NCI-H2107 (cell line): Measurements from ENCODE around the gene SORT1.
"Not testable (repeated sequence)": the region's sequence is repeated elsewhere in the genome, so short reads cannot be mapped to it uniquely, and the experiment has no call there.

Experiments
- DNase-seq: peaks from one replicate; lab custom pipeline; 2025; lab: John Stamatoyannopoulos, UW

Gene SORT1

DNA sequence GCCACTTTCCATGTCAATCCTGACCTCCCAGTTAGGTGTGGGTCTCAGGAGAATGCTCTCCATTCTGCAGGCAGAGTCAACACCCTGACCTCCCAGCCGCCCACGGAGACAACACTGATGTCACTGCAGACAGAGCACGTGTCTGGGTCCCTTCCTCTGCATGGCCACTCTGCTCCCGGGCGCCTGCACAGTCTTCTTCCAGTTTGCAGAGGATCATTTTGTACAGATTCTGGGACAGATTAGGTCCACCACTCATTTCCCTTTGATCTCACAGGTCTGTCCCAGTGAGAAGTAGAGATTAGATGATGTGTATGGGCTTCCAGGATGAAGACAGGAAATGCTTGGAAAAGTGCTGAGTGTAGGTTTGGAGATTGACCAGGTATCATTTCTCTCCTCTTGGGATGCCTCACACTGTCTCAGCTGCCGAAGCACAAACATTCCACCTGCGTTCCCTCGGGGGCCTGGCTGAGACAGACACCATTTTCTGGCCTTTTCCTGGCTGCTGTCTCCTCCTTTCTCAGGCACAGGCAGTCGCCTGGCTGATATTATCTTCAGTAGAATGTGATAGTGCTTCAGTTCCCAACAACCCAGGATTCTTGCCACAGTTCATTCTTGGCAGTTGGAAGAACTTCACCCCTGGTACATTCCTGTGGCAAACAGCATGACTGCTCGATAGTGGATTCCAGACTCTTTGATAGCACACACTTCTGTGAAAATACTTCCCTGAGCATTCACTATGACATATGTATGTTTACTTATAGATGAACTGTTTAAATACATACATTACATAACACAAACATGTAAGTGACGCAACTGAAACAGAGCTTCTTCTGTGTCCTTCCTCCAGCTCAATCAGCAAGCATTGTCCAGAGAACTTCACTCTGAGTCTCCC lies 98.8 kb downstream of the SORT1 start:
- no peak for DNase-seq

DNA sequence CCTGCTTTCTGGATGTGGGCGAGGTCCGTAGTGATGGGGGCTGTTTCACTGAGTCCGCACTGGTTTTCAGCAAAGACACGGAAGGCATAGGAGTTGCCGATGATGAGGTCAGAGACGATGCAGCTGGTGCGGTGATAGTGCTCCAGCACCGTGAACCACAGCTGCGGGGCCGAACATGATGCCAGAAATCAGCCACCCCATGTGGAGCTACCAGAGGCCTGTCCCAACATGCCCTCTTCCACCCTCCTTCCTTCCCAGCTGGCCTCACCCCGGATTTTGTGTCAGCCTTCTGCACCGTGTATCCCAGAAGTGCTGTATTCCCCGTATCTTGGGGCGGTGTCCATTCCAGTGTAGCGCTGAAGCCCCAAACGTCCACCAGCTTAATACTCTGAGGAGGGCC lies 100.9 kb downstream of the SORT1 start:
- DNase-seq = peak; percentile 25

DNA sequence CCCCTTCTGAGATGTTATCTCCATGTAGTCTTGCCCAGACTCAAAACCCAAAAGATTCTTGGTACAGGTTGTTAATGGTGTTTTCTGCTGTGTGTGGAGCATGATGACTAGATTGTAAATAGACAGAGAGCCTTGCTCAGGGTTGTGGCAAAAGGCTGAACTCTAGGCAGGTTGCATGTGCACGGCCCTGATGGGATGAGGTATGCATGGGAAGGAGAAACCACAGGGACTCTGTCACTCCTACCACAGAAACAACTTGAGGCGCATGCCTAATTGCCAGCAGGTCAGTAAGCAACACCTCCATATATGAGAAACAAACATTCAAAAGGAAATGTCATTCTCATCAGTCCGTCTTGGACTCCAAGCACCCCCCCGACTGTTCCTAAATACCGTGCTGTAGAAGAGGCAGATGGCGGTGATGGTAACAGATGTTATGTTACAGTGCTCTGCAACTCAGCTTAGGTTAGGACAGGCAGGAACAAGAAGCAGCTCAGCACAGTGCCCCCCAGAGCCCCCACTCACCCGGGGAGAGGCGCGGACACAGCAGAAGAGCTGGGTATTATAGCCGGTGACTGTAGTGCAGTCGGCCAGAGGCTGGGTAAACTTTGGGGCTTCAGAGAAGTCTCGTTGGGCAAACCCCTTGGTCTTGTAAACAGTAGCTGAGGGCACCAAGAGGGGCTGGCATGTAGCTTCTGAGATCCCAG lies 101.9 kb downstream of the SORT1 start:
- DNase-seq = no peak

DNA sequence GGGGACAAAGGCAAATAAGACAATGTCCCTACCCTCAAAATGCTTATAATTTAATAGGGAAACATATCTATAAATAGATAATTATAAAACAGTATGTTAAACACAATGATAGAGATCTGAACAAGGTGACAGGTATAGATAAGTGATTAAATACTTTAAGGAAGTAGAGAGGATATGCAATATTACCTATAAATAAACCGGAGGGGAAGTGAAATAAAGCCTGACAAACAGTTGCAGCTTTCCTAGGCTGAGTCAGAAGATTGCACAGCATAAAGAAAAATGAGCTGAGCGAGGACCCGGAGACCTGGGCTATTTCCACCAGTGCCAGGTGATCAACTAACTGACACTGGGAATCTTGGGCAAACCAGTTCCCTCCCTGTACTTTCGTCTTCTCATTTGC lies 103.2 kb downstream of the SORT1 start:
- DNase-seq = no peak

DNA sequence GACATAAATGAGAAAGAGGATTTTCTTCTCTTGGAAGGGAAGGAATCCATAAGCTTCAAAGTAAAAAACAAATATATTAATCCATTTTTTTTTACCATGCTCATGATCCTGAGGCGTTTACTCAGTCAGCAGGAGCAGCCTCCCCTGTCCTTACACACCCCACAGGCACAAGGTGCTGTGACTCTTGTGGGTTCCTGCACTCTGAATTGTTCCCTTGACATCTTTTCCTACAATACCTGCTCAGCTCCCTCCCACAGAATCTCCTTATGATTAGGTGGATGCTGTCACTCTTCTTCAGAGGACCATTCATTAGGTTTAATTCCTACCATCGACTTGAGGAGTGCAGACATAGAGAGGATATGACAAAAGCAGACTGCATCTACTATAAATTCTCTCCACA lies 104.7 kb downstream of the SORT1 start:
- DNase-seq = no peak

DNA sequence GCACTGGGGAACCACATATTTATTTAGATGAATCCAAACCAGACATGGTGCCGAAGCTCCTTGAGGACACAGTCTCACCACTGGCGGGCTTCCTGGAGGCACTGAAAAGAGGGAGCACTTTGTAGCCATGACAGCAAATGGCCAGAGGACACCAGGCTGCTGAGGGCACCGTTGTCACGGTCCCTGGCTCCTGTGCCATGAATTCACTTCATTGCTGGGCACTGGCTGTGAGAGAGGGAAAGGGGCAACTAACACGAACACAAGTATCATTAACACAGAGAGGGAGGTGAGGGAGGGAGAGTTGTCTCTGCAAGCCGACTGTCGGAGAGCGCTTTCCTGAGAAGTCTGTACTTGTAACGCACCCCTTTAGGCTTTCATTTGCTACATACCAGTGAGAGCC lies 105.4 kb downstream of the SORT1 start:
- DNase-seq = no peak

DNA sequence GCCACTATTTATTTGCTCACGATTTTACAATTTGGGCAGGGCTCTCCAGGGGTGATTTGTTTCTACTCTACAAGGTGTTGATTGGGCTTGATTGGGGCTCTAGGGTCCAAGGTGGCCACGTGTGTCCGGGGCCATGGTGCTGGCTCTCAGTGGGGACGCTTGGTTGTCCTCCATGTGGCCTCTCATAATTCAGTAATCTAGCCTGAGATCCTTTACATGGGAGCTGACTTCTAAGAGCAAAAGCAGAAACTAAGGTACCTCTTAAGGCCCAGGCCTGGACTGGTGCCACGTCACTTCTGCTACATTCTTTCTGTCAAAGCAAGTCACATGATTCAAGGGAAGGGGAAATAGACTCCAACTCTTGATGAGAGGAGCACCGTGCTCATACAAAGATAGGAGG lies 106.7 kb downstream of the SORT1 start:
- no peak for DNase-seq

DNA sequence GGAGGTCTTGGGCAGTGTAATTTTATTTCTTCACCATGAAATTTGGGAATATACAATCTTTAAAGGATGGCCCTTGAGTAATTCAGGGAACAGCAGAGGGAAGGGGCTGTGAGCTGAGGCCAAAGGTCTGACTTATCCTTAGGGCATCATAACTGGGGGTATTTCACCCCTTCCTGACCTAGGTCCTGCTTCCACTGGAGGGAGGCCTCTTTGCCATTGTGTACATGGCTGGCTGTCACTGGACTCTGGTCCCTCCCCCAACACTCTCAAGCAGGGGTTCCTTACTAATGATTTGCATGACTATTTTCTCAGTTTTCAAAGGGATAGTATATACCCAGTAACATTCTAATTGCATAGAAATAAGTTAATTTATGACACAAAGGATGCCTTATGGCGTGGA lies 107.6 kb downstream of the SORT1 start:
- DNase-seq = no peak

DNA sequence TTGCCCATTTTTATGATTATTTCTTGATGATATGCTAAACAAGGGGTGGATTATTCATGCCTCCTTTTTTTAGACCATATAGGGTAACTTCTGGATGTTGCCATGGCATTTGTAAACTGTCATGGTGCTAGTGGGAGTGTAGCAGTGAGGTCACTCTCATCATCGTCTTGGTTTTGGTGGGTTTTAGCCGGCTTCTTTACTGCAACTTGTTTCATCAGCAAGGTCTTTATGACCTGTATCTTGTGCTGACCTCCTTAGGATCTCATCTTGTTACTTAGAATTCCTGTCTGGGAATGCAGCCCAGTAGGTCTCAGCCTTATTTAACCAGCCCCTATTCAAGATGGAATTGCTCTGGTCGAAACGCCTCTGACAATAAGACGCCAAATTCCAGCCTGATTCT lies 111.0 kb downstream of the SORT1 start:
- DNase-seq = not testable (repeated sequence)

DNA sequence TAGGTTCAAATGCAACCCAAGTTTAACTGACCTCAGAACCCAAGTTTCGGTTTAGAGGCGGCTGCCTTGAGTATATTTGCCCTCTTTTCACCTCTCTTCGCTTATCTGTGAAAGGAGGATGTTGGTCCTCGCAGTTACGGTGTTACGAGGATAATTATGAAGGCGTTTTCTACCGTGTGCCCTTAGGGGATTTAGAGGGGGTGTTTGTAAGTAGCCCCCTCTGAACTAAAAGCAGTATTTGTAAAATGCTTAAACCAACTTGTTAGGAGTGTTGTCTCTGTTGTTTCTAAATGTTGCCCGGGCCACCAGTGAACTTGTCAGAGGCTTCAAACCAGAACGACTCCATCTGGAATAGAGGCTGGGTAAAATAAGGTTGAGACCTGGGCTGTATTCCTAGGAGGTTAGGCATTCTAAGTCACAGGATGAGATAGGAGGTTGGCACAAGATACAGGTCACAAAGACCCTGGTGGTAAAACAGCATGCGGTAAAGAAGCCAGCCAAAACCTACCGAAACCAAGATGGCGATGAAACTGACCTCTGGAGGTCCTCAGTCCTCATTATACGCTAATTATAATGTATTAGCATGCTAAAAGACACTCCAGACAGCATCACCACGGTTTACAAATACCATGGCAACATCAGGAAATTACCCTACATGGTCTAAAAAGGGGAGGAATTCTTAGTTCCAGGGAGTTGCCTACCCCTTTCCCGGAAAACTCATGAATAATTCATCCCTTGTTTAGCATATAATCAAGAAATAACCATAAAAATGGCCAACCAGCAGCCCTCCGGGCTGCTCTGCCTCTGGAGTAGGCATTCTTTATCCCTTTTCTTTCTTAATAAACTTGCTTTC lies 113.7 kb downstream of the SORT1 start:
- DNase-seq = no peak

DNA sequence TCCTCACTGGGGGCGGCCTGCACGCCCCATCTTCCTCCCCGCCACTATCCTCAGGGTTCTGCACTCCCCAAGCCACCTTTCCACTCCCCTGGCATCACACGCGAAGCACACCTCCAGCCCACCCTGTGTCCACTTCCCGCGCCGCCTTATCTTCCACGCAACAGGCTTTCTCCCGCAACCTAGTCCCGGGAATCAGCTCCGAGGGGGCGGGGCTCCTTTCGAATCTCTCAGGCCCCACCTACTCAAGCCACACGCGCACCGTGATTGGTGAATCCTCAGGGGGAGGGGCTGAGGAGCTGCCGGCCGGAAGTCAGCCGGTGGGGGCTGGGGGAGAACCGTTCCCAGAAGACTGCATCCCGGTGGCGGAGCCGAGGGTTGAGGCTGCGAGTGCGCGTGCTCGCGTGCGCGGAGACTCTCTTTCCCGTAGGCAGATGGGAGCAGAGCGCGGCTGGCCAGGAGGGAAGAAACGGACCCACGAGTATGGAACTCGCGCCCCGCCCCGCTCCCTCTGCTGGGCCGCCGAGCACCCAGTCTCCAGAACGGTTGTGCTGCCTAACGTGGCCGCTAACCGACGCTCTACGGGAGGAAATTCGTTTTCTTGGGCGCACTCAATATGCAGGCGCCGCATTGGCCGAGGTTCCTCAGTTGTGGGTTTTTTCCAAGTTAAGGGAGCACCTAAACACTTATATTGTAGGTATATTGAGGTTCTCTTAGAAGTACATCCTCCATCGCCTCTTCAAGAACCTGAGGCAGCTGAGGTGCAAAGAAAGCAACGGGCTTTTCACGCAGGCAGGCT lies 114.6 kb downstream of the SORT1 start, which contains the start of gene PSRC1:
TSS of gene PSRC1 (minus strand) at position 194 of the 796 bp plus-strand sequence.
- DNase-seq = peak; percentile 98

DNA sequence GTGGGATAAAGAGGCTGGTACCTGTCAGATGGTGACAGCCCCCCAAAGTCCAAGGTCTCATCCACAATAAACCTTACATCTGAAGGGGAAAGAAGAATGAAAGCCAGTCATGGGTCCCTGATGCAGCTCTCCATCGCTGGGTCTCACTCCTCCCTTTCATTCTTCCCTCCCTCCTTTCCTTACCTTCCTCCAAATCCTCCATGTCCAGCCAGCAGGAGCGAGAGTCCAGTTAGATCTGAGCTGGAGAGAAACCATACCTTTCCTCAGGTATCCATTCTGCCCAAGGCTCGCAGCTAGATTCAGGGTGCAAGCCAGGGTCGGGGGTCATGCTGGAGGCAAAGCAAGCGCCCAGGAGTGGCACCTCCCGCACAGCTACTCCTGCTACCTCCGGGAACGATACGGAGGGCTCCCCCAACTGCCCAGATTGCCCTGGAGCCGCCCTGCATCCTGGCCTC lies 115.2 kb downstream of the SORT1 start:
- no peak for DNase-seq

DNA sequence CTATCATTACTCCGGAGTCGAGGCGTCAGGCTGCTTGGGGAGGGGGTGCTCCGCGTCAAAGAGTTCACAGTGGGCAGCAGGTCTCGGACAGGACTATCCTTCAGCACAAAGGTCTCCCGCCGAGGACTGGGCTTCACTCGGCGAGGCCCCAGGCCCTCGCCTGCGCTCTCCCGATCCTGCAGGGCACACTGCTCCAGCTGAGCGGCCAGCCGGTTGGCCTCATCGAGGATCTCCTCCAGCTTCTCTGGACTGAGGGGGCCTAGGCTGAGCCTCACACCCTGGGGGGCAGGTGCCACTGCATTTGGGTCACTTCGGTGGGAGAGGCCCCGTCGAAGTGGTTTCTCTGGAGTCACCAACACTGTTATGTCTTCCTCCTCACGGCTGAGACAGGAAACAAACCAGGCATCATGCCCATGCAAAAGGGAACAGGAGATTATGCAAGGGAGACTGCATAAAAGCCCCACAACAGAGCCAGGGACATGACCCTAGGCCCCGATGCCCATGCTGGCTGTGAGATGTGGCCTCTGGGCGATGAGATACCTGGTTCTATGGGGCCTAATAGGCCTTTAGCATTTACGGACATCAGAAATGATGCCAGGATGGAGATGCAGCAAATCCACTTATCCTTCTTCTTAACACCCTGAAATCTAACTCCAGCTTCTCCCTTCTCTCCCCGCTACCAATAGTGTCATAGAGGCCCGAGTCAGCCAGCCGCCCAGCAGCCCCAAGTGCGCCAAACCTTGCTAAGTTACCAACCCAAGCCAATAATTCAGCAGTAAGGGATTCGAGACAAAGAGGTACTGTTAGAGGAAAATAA lies 115.8 kb downstream of the SORT1 start:
- DNase-seq = no peak

DNA sequence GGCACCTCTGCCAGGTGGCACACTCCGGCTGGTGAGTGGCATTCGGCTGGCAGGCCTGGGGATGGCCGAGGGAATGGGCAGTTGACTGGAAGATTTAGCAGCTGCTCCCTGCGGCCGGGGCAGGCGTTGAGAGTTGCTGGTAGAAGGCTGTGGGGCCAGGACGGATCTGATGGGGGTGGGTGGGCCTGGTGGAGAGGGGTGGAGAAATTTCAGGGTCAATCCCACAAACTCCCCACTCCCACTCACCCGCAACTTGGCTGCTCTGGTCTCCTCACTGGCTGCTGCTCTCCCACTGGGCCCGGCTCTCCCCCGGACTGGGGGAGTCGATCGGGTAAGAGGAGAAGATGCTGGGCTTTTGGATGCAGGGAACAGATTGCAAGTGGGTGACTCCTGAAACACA lies 116.9 kb downstream of the SORT1 start:
- DNase-seq = no peak

DNA sequence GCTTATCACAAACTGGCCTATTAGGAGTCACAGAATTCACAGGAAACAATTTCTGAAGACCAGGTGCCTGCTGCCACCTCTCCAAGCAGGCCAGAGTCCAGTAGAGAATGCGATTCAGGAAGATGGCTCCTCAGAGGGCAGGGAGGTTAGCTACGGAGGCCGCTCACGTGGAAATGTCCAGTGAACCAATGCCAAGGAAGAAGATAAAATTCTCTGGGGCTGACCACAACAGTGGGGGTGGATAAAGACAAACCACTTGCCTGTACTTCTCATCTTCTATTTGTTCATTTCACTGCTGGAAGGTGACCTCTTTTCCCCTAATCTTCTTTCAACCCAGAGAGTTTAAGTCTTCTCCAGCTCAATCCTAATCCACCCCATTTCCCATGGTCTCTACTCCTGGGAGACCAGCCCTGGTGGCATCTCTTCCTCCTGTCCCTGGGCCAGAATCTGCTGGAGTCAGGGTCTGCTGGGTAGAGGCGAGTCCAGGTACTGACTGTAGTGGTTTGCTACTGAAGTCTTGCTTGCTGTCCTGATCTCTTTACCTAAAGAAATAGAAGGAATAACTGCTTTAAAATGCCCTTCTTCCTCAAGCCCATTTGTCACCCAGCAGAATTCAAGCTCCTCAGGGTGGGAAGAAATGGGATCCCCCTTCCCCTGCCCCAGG lies 118.0 kb downstream of the SORT1 start:
- DNase-seq = no peak

DNA sequence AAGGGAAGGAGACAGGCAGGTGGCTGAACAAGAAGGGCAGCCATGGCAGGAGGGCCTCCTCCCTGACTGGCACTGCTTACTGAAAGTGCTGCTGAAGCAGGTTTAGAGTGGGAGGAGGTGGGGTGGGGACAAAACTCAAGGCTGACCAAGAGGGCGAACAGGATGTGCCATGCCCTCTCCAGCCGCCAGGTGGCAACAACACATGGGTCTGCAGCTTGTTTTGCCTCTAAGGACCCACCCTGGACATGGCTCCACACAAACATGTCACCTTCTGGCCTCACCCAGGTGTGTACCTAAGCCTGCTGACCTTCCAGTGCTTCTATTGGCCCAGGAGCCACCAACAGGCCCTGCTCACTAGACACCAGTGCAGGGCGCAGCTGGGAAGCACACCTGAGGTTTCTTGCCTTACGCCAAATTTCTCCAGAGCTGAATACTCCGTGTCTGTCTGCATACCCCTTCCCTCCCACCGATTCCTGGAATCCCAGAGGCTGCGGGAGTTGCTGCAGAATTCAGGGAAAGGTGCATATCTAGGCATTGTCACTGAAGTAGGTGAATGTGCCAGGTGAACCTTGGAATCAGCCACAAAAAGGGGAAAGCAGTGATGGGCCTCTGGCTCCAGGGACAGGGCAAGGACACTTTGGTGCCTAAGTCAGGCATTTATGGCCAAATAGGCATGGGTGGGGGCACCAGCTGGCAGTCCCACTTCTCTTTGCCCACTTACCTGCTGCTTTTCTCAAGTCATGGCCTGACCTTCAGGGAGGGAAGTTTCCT lies 120.1 kb downstream of the SORT1 start:
- peak; percentile 42 for DNase-seq

DNA sequence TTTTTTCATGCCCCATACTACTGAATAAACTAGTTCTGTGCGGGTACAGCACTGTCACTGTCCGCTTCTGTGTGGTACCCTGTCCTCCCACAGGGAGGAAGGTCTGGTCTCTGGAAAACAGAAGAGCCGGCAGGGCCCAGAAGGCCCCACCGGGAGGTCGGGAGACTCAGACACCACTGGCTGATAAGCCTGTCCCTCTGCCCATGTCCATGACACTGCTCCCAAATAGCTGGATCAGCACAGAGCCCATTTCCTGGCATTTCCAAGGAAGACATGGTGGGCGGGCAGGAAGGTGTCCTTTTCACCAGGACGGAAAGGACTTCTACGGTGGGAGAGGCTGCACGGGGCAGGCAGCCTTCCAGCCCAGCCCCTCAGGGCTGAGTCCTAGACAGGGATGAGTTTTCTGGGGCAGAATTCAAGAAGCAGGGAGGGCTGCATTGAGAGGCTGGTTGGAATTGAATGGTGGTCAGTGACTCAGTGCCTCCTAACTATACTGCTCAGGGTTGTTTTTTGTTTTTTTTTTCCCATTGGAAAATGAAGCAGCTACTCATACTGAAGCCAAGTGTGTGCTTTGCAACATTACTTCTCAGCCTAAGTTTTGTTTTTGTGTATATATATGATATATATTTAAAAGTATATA lies 121.9 kb downstream of the SORT1 start:
- DNase-seq = no peak

DNA sequence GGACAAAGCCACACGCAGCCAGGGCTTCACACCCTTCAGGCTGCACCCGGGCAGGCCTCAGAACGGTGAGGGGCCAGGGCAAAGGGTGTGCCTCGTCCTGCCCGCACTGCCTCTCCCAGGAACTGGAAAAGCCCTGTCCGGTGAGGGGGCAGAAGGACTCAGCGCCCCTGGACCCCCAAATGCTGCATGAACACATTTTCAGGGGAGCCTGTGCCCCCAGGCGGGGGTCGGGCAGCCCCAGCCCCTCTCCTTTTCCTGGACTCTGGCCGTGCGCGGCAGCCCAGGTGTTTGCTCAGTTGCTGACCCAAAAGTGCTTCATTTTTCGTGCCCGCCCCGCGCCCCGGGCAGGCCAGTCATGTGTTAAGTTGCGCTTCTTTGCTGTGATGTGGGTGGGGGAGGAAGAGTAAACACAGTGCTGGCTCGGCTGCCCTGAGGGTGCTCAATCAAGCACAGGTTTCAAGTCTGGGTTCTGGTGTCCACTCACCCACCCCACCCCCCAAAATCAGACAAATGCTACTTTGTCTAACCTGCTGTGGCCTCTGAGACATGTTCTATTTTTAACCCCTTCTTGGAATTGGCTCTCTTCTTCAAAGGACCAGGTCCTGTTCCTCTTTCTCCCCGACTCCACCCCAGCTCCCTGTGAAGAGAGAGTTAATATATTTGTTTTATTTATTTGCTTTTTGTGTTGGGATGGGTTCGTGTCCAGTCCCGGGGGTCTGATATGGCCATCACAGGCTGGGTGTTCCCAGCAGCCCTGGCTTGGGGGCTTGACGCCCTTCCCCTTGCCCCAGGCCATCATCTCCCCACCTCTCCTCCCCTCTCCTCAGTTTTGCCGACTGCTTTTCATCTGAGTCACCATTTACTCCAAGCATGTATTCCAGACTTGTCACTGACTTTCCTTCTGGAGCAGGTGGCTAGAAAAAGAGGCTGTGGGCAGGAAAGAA lies 122.9 kb downstream of the SORT1 start:
- DNase-seq = no peak
